NB4 (cell line): ENCODE measurements around the gene CA10.

ENCODE experiments used
- CTCF ChIP-seq: IDR thresholded peaks from one replicate; pipeline ENCODE4 v1.5.1; 2012; ENCODE audit warnings: low read depth, low read length
- POLR2A ChIP-seq: IDR thresholded peaks from 2 replicates; pipeline ENCODE4 v1.6.1; 2011; ENCODE audit warnings: mild to moderate bottlenecking; ENCODE audit not compliant: insufficient read length; ENCODE audit errors: extremely low read depth

- TF ChIP-seq CTCF (no peak), POLR2A (no peak)
These were observed 311.9 kb downstream of the CA10 start for GRCh38 chr17:51846566-51846965.
